T1000 (cell line): ENCODE results near the gene ADAMTS15.

Experiments
- DNase-seq: peaks from one replicate; lab custom pipeline; 2025; ENCODE audit warnings: mixed read lengths; lab: John Stamatoyannopoulos, UW

The ADAMTS15 gene

GRCh38 chr11:130511765-130512164, 63.3 kb downstream of the ADAMTS15 start:
- DNase-seq, result no peak

GRCh38 chr11:130512662-130513061, 64.2 kb downstream of the ADAMTS15 start:
- no peak for DNase-seq

DNA sequence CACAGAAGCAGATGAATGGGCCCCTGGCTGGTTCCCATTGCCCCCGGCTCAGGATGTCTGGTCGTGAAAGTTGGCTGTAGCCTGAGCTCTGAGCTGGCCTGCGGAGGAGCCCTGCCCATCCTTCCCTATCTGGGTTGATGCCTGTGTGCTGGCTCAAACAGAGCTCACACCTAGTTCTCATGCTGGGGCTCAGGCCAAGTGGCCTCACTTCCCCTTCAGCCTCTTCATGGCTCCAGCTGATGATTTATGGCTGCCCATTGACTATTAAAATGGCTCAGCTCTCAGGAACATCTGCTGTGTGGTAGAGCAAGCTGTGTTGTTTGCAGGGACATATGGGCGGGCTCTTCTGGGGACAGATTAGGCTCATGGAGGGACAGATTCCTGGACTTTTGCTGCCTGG, 64.7 kb downstream of the ADAMTS15 start:
- no peak for DNase-seq

- DNase-seq, result no peak
These were observed 65.9 kb downstream of the ADAMTS15 start for GRCh38 chr11:130514316-130514715.

GRCh38 chr11:130514851-130515250, 66.4 kb downstream of the ADAMTS15 start:
- DNase-seq, result no peak

DNA sequence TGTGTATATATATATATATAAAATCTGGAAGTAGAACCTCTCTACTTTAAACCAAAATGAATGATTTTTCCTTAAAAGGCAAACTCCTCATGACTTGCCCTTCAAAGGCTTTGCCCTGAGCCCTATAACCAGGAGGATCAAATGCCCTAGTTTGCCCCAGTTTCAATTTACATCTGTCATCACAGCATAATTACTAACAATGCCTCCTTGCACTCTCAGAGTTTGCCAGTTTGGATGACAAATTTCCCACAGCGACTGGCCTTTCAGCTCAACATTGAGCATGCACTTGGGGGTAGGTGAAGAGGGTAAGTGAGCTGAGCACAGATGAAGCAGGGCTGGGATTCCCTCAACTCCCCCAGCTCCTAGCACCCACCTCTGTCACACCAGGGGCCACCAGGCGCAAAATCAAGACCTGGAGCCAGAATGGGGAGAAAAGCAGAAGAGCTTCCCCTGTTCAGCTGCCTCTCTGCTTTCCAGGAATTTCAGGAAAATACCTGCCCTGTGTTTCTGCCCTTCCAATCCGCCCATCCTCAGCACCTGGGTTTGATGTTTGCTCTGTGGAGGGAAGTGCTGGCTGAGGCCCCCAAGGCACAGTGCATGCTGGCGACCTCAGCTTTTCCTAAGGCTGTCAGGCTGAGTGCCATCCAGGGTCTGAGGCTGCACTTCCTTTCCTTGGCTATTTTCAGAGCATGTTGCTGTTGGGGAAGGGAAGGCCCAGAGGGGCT, 67.5 kb downstream of the ADAMTS15 start:
- DNase-seq, result no peak

- DNase-seq, result no peak
These were observed 68.4 kb downstream of the ADAMTS15 start for GRCh38 chr11:130516554-130517505.

- no peak for DNase-seq
These were observed 69.8 kb downstream of the ADAMTS15 start for GRCh38 chr11:130518164-130518680.

DNA sequence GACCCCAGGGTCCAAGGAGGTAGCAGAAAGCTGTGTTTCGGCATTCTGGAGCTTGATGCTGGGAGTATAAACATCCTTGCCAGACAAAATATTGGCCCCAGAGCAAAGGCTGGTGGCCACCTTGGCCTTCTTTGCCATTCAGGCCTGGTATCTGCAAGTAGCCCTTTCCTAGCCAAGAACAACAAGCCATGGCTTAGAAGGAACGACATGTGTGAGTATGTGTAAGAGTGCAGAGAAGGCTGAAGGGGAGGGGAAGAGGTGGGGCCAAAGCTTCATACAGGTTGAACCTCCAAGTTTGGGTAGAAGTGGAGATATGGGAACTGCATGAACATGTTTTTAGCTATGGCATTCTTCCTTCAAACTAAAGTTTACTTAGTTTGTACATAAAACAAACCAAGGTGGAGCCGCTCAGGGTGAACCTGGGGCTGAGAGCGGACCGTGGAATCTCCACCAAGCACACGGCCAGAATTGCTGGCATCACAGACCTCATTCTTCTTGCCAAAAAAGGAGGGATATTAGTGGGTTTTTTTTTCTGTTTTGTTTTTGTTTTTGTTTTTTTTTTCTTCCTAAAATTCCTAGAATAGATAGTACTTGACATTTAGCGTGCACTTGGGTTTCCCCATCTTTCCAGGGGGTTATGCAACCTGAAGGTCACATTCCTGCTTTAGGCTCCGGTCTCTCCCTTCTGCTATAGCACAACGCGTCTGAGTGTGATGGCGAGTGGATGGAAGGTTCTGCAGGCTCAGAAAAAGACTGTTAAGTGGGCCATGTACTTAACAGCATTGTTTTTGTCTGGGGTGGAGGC, 70.9 kb downstream of the ADAMTS15 start:
- no peak for DNase-seq

- DNase-seq, result no peak
These were observed 71.8 kb downstream of the ADAMTS15 start for GRCh38 chr11:130520271-130520671.

- peak; percentile 59 for DNase-seq
These were observed 74.0 kb downstream of the ADAMTS15 start for GRCh38 chr11:130522284-130522961.

DNA sequence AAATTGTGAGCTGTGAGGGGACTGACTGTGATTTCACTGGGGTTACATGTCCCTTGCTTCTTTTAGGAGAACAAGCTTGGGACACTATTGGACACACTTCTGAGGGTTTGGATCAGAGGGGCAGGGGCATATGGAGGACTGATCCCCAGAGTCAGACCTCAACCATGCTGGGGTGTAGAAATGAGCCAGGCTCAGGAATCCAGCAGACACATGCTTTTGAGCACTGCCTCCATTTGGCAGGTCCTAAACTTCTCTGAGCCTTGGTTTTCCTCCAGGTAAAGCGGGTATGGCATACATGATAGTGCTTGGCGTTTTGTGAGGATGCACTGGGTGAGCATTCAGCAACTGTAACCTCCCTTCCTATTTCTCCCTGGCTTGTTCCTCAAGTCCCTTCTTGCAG, 74.7 kb downstream of the ADAMTS15 start:
- no peak for DNase-seq

GRCh38 chr11:130523609-130524008, 75.2 kb downstream of the ADAMTS15 start:
- DNase-seq, result no peak

DNA sequence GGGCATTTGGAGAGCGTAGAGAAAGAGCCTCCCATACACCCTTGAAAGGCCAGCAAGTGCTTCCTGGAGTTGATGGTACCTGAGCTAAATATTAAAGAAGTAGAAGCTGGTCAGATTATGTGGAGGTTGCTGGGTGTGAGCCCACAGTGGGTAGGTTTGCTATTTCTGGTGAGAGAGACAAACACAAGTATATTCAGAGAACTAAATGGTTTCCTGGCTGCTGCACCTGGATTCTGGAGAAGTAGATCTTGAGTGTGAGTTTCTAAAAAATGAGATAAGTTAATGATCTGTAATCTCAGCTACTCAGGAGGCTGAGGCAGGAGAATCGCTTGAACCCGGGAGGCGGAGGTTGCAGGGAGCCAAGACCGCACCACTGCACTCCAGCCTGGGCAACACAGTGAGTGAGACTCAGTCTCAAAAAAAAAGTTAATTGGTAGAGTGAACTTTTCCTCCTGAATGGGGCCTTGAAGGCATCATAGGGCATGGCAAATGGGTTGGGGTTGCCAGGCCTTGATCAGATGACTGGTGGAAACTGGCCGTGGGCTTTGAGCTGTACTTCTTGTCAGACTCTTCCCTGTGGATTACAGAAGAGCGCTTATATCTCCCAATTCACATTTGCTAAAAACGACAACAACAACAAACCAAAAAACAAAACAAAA, 75.8 kb downstream of the ADAMTS15 start:
- DNase-seq, result no peak

GRCh38 chr11:130525307-130525706, 76.9 kb downstream of the ADAMTS15 start:
- no peak for DNase-seq
